Measurements from ENCODE around the gene COL11A2.

COL11A2 gene

DNA sequence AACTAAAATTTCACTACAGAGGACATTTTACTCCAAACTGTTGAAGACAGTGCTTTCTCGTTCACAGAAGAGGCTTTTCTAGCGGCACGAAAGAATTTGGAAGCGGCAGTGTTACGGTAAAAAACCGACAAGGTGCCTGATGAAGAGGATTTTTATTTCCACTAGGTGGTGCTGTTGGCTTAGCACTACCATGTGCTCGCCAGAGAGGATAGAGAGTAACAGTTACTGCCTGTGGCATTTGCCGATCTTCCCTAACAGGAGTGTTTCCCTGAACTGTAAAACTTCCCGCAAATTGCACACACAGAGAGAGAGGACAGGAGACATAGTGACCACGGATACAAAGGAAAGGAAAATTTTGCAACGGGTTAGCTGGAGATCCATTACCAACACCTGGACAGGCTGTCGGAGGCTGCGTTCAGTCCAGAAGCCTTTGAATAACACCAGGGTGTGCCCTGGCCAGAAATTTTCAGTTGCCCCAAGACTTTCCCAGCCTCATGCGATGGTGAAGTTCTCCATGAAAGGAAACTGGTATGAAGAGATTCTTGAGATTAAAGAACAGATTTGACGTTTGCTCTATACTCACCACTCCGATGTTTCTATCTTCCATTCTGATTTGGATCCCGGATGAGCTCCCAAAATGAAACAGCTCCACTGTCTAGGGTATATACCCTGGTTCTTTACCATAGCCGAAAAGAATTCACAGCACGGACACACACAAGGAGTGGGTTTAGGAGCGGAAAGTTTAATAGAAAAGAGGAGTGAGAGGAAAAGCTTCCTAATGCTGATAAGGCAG is 68.3 kb downstream of the COL11A2 start:
- Histone ChIP-seq H3K36me3 (no peaks in the 10 kb centered on the region), H3K27me3 (peaks cover 0 to 23% of the 10 kb centered on the region in 2 donors), H3K4me1 (no peaks in the 10 kb centered on the region), H3K27ac (no peak overlapping the region), H3K4me3 (no peak overlapping the region), H3K9me3 (peaks cover 0 to 8% (median 6%) of the 10 kb centered on the region in 3 donors)
- TF ChIP-seq, protein P1, sequence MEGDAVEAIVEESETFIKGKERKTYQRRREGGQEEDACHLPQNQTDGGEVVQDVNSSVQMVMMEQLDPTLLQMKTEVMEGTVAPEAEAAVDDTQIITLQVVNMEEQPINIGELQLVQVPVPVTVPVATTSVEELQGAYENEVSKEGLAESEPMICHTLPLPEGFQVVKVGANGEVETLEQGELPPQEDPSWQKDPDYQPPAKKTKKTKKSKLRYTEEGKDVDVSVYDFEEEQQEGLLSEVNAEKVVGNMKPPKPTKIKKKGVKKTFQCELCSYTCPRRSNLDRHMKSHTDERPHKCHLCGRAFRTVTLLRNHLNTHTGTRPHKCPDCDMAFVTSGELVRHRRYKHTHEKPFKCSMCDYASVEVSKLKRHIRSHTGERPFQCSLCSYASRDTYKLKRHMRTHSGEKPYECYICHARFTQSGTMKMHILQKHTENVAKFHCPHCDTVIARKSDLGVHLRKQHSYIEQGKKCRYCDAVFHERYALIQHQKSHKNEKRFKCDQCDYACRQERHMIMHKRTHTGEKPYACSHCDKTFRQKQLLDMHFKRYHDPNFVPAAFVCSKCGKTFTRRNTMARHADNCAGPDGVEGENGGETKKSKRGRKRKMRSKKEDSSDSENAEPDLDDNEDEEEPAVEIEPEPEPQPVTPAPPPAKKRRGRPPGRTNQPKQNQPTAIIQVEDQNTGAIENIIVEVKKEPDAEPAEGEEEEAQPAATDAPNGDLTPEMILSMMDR (IDR thresholded peaks at IDR 0.05): peak in 1 of 2 experiments; percentile 16
- no peak for DNase-seq
- intact Hi-C loops (cut with DNase I; ENCODE audit: low total_unique reads): loop anchor here (10.0 kb wide), 1 partner anchor 109 kb away; no protein-coding TSS in a partner anchor

DNA sequence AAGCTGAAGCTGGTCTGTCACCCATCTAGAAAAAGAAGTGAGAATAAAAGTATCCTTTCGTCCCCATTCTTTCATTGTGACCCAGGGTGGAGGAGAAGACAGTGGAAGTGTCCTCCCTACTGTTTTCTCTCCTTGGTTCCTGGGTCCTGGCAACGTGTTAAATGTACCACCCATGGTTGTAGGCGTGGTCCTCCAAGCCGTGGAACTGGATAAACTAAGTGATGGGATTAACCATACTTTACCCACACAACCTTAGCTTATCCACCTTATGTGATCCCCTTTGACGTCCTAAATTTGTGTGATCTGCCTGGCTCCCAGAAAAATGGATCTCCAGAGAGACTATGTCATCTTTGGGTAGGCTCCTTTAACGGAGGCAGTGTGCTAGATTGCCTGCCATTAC is 69.1 kb downstream of the COL11A2 start:
- no peak overlapping the region for H3K27ac ChIP-seq
- TF ChIP-seq, protein P1 (IDR thresholded peaks at IDR 0.05): no peak
- intact Hi-C loops (cut with DNase I; ENCODE audit: low total_unique reads): loop anchor here (10.0 kb wide), 1 partner anchor 108 kb away; no protein-coding TSS in a partner anchor
- H3K27me3 ChIP-seq: peaks cover 0 to 20% of the 10 kb centered on the region in 2 donors
- no peak overlapping the region for H3K4me3 ChIP-seq
- H3K9me3 ChIP-seq: peaks cover 0 to 8% (median 6%) of the 10 kb centered on the region in 3 donors
- H3K4me1 ChIP-seq: no peaks in the 10 kb centered on the region
- no peaks in the 10 kb centered on the region for H3K36me3 ChIP-seq
- DNase-seq: no peak

DNA sequence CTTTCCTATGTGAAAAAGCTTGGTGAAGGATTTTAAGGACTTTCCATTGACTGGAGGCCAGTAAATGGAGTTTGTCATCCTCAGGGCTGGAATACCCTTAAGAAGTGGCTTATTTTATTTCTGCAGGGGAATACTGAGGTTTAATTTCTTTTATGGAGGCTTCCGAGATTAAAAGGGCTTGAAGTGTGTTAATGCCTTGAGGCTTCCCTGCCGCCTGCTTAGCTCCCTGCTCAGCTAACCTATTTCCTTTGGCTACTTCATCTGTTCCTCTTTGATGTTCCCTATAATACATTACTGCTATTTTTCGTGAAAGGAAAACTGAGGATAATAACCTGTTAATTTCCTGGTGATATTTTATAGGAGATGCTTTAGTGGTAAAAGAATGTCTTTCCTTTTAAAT is 72.3 kb downstream of the COL11A2 start:
- no peaks in the 10 kb centered on the region for H3K36me3 ChIP-seq
- peaks cover 3 to 45% of the 10 kb centered on the region in 2 donors for H3K27me3 ChIP-seq
- intact Hi-C loops (cut with DNase I; ENCODE audit: low total_unique reads): loop anchor here (10.0 kb wide), 1 partner anchor 105 kb away; no protein-coding TSS in a partner anchor
- DNase-seq: no peak
- H3K9me3 ChIP-seq: peaks cover 0 to 8% (median 6%) of the 10 kb centered on the region in 3 donors
- H3K4me3 ChIP-seq: no peak overlapping the region
- H3K4me1 ChIP-seq: peaks cover 0 to 8% (median 3%) of the 10 kb centered on the region in 4 donors
- TF ChIP-seq, protein P1 (IDR thresholded peaks at IDR 0.05): no peak
- no peak overlapping the region for H3K27ac ChIP-seq

DNA sequence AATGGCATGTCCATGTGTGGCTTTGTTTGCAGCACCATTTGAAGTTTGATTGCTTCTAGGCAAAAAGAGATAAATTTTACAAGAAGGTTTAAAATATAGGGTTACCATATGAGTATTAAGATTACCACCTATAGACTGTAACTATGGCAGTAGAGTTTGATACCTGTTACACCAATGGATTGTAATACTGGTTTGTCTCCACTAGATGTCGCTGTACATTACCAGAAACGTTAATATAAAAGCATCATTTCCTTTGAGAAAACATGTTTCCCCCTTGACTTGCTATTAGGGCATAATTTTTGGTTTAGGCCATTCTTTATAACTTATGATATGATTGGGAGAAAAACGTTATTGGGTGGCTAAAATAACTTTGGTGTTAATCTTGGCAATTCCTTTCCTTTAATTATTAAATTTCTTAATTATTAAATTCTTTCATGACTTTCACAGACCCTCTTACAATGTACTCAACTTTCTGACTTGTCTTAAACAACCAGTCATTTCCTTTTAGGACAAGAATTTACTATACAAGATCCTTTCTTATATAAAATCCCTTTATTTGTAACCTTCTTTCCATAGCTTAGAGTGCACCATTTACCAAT is 73.6 kb downstream of the COL11A2 start:
- TF ChIP-seq, protein P1 (IDR thresholded peaks at IDR 0.05): peak; percentile 80 to 87
- intact Hi-C loops (cut with DNase I; ENCODE audit: low total_unique reads): loop anchor here (5.0 to 10.0 kb wide), 2 partner anchors 129 to 466 kb away; partner anchors contain the start of gene BAK1
- H3K4me1 ChIP-seq: peaks cover 0 to 8% (median 3%) of the 10 kb centered on the region in 4 donors
- peaks cover 0 to under 1% (median under 1%) of the 10 kb centered on the region in 3 donors for H3K9me3 ChIP-seq
- no peak for DNase-seq
- no peak overlapping the region for H3K4me3 ChIP-seq
- no peak overlapping the region for H3K27ac ChIP-seq
- no peaks in the 10 kb centered on the region for H3K36me3 ChIP-seq
- H3K27me3 ChIP-seq: peaks cover 3 to 53% of the 10 kb centered on the region in 2 donors

DNA sequence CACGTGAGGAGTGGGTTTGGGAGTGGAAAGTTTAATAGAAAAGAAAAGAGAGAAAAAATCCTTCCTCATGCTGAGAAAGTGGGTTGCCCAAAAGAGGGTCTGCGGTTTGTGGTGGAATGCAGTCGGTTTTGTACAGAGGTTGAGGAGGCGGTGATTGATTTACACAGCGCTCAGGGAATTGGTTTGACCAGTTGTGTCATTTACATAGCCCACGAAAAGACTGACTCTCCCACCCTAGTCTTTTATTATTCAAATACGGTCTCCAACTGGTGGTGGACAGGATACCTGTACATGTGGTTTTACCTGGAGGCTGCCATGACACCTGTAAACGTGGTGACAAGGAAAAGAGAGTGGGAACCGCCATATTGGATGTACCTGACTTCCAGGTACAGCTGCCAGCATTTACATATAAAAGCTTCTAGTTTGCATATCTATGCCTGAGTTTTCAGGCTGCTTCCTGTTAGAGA is 74.4 kb downstream of the COL11A2 start:
- Histone ChIP-seq H3K27me3 (peaks cover 3 to 56% of the 10 kb centered on the region in 2 donors), H3K4me3 (no peak overlapping the region), H3K4me1 (peaks cover 0 to 8% (median 3%) of the 10 kb centered on the region in 4 donors), H3K9me3 (no peaks in the 10 kb centered on the region), H3K27ac (no peak overlapping the region), H3K36me3 (no peaks in the 10 kb centered on the region)
- intact Hi-C loops (cut with DNase I; ENCODE audit: low total_unique reads): loop anchor here (5.0 to 10.0 kb wide), 2 partner anchors 129 to 467 kb away; partner anchors contain the start of gene BAK1
- TF ChIP-seq, protein P1 (IDR thresholded peaks at IDR 0.05): no peak
- no peak for DNase-seq

Measured in tibial artery (tissue), 4 donors.